ENCODE results near the gene COPG2.
"Not testable (repeated sequence)": the region's sequence is repeated elsewhere in the genome, so short reads cannot be mapped to it uniquely, and the experiment has no call there.

The COPG2 gene

DNA sequence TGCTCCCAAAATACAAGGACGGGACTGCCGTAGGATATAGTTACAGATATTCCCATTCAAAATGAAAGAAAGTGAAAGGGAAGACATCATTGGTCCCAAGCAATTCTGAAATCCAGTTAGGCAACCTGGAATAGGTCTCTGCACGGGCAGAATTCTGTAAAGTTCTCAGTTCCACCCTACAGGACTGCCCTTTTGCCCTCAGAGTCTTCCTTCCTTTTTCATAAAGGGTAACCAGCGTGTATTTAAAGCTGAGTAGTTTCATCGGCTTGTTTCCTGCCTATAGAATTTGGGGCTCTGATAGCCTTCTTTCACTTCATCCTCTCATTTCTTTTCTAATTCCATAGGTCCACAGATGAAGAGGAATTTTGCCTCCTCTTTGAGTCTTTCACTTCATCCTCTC lies 20.0 kb downstream of the COPG2 start:
- no peak for DNase-seq

DNA sequence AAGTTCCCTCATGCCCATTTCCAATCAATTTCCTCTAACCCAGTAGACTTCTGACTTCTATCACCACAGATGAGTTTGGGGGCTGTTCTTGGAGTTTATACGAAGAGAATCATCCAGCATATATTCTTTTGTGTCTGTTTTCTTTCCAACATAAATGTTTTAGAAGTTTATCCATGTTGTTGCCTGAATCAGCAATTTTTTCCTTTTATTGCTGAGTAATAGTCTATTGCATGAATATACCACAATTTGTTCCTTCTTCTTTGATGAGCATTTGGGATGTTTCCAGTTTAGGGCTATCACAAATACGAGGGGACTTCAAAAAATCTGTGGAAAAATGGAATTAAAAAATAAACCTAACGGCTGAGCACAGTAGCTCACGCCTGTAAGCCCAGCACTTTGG lies 26.2 kb downstream of the COPG2 start:
- DNase-seq, result no peak

DNA sequence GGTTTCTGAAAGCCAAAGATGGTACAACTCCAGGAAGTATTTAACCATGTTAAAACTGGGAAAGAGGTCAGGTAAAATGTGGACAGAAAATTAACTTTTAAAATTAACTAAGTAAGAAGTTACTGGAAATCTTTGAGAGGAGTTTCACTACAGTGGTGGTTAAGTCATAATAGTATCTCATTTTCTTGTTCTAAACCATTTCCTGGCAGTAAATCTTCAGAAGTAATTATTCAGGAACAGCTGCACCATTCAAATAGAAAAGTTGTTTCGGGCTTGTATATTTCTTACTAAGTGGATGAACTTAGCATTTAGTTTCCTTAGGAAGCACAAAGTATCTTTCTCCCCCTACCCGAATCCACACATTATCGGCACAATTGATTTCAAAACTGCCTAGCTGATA lies 27.1 kb downstream of the COPG2 start:
- DNase-seq, result no peak

DNA sequence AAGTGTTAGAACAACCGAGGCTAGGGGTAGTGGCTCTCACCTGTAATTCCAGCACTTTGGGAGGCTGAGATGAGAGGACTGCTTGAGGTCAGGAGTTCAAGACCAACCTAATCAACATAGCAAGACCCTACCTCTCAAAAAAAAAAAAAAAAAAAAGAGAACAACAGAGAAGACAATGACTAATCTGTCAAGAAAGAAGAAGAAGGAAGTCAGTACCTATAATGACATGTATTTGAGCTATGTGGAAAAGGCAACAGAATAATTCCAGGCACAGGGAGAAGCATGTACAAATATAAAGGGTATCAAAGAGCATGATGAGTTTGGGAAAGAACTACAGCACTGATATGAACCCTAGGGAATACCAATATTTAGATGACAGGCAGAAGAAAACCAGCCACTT lies 27.5 kb downstream of the COPG2 start:
- DNase-seq, result no peak

DNA sequence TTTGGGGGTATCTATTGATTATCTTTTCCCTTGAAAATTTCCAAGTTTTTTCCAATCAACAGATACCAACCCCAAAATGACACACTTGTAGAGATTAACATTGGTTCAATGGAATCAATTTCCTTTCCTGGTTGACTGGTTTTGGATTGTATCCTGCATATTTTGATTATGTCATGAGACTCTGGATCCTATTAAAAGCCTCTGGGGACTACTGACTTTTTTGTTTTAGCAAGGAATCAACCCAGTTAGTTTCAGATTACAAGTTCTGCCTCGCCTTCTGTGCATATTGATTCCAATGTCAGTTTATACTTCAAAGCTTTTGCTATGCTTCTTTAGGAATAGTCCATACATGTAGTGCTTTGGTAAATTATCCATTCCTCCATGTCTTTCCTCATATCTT lies 29.2 kb downstream of the COPG2 start:
- DNase-seq, result no peak

DNA sequence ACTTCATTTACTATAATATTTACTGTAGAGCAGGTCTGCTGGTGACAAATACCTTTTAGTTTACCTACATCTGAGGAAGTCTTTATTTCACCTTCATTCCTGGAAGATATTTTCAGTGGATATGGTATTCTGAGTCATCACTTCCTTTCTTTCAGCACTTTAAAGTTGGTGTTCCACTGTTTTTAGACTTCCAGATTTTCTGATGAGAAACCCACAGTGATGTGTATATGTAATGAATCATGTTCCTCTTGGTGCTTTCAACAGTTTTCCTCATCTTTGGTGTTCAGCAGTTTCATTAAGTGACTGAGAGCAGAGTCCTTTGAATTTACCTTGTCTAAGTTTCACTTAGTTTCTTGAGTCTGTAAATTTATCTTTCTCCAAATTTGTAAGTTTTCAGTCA lies 36.4 kb downstream of the COPG2 start:
- DNase-seq, result no peak

DNA sequence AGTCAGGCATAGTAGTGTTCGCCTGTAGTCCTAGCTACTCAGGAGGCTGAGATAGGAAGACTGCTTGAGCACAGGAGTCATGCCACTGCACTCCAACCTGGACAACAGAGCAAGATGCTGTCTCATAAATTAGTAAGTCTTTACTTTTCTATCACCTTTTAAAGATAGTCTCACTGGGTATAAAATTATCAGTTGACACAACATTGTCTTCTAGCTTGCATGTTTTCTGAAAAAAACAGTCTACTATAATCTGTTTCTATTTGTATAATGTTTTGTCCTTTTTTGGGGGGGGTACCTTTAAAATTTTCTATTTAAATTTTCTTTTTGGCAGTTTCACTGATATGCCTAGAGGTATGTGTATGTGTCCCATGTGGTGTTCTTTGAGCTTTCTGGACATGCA lies 39.6 kb downstream of the COPG2 start:
- no peak for DNase-seq

DNA sequence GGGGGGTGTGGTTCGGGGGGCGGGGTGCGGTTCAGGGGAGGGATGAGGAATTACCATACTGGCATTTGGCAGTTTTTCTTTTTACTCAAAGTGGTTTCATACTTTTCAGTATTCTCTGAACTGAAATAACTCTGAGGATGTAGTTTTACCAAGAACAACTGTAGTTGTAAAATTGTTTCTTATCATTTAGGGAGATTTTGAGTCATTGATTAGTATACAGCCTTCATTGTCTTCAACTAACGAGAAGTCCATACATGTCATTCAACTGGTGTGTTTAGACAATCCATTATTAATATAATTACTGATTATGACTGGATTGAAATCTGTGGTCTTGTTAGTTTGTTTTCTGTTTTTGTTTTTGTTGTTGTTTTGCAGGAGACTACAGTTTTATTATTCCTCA lies 40.8 kb downstream of the COPG2 start:
- no peak for DNase-seq

DNA sequence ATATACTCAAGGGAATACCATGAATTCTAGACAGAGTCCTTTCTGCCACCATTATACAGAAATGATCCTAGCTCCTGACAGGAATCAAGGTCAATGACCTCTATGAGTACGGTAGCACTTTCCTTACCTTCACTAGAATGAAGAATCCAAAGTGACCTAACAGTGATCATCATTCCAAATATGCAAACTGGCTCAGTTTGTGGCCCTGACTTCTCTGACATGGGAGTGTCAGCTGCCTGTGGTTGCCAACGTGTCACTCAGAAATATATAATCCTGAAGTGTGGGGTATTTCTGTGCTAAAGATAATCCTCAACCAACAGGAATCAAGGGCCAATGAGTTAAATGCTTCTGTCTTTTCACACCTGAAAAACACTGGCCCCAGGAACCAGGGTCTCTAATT lies 45.7 kb downstream of the COPG2 start:
- no peak for DNase-seq

DNA sequence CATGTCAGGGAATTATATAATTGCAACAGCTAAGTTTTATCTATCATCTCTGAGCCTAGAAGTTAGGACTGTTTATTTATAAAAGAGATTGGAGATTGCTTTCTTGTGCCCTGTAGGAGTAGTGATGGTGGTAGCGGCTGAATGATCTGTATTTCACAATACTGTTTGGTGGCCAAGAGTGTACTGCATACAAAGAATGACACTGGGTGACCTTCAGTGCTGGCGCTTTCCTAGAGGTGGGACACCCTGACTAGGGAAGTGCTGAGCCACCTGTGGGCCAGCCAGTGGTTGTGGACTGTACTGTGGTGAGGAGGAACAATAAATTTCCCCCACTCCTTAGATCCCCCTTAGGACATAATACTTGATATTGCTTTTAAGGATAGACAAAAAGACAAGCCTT lies 53.0 kb downstream of the COPG2 start:
- no peak for DNase-seq

DNA sequence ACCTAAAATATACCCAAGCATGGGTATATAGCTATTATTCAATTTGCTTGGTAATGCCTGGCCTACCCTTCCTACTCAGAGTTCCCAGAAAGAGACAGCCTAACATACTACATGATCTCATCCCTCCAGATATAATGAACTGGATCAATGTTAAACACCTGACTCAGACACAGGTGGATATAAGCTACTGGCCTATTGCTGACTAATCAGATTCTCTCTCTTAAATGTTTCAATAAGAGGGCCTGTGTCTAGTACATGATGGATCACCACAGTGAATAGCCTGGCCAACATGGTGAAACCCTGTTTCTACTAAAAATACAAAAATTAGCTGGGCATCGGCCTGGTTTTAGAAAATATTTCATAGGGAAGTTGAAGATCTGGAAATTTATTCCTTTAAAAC lies 54.1 kb downstream of the COPG2 start:
- DNase-seq, result no peak

DNA sequence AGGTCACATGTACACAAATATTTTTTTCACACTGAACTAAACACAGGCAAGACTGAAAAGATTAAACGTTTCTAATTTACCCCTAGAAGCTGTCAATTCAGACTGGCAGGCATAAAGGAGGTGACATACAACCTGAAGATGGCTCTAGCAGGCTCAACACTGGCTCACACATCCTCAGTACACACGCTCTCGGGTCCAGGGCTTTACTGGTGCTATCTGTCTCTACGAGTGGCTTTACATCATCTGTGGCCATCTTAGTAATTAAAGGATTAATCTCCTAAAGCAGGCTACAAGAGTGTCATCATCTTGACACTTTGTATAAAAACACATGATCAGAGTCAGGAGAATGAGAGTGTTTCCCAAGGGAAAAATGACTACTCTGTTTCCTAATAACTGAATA lies 57.3 kb downstream of the COPG2 start:
- DNase-seq, result no peak

DNA sequence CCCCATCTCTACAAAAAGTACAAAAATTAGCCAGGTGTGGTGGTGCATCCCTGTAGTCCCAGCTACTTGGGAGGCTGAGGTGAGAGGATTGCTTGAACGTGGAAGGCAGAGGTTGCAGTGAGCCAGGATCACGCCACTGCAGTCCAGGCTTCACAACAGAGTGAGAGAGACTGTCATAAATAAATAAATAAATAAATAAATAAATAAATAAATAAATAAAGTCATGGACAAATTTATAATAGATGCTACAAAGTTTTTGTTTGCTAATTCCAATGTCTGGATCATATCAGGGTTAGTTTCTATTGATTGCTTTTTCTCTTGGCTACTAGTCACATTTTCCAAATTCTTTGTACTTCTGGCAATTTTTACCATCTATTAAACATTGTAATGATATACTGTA lies 61.5 kb downstream of the COPG2 start:
- DNase-seq, result not testable (repeated sequence)

DNA sequence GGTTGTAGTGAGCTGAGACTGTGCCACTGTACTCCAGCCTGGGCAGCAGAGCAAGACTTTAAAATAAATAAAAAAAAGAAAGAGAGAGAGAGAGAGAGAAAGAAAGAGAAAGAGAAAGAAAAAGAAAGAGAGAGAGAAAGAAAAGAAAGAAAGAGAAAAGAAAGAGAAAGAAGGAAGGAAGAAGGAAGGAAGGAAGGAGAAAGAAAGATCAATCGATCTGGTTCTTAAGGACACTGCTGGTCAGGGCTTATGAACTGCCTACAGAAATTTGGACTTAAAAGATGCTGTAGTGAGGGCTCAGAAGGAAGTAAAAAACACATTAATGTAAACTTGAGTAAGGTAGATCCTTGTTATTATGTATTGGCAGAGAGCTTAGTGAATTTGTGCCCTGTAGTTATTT lies 62.4 kb downstream of the COPG2 start:
- no peak for DNase-seq

DNA sequence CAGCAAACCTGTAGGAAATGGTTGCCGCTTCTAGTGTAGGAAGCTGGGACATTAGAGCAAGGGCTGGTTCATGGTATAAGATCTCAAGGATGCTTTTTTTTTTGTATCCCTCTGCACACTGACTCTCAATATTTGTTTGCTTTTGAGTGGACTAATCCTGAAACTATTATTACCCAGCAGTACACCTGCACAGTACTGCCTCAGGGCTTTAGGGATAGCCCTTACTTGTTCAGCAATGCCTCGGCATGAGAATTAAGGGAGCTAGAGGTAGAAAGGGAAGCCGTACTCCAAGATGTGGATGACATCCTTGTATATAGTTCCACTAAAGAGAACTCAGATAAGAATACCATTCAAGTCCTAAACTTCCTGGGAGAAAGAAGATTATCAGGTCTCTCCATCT lies 70.5 kb downstream of the COPG2 start:
- no peak for DNase-seq

DNA sequence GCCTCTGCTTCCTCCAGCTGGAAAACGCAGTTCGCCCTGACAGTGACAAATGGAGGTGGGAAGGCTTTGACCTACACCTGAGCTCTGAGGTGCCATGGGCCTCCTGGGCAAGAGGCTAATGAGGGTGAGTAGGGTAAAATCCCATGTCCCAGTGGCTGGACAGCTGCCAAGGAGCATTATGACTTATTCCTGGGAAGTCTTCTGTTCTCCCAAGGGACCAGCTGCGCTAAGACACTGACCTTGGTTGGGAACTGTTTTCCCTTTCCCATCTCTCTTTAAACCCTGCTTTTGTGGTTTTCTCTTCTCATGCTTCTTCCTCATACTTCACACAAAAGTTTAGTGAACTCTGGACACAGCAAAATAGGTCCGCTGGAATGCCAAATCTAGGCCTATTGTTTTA lies 72.6 kb downstream of the COPG2 start:
- no peak for DNase-seq

DNA sequence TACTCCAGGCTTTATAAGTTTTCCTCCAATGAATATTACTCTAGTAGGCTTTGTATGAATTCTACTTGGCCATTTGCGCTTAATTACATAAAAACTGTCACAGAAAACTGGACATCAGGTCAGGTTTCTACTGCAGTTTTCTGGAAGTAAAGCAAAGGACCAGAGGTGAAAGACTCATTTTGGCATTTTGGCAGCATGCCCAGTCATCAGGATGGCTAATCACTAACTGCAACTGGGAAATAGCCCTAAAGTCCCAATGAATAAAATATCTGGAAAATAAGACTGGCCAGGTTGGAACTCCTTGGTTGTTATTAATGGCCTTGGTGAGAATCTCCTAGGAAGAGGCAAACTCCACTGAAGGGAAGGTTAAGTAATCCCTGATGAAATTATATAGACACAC lies 75.5 kb downstream of the COPG2 start:
- DNase-seq, result no peak

DNA sequence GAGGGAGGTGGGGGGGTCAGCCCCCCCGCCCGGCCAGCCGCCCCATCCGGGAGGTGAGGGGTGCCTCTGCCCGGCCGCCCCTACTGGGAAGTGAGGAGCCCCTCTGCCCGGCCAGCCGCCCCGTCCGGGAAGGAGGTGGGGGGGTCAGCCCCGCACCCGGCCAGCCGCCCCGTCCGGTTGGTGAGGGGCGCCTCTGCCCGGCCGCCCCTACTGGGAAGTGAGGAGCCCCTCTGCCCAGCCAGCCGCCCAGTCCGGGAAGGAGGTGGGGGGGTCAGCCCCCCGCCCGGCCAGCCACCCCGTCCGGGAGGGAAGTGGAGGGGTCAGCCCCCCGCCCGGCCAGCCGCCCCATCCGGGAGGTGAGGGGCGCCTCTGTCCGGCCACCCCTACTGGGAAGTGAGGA lies 77.1 kb downstream of the COPG2 start:
- not testable (repeated sequence) for DNase-seq

DNA sequence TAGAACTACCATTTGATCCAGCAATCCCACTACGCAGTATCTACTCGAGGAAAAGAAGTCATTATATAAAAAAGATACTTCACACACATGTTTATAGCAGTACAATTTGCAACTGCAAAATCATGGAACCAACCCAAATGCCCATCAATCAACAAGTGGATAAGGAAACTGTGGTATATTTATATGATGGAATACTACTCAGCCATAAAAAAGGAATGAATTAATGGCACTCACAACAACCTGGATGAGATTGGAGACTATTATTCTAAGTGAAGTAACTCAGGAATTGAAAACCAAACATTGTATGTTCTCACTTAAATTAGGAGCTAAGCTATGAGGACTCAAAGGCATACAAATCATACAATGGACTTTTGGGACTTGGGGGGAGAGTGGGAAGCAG lies 82.6 kb downstream of the COPG2 start:
- not testable (repeated sequence) for DNase-seq

DNA sequence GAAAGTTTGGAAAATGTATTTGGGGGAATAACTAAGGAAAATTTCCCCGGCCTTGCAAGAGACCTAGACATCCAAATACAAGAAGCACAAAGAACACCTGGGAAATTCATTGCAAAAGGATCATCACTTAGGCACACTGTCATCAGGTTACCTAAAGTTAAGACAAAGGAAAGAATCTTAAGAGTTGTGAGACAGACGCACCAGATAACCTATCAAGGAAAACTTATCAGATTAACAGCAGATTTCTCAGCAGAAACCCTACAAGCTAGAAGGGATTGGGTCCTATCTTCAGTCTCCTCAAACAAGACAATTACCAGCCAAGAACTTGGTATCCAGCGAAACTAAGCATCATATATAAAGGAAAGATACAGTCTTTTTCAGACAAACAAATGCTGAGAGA lies 93.4 kb downstream of the COPG2 start:
- DNase-seq, result not testable (repeated sequence)

DNA sequence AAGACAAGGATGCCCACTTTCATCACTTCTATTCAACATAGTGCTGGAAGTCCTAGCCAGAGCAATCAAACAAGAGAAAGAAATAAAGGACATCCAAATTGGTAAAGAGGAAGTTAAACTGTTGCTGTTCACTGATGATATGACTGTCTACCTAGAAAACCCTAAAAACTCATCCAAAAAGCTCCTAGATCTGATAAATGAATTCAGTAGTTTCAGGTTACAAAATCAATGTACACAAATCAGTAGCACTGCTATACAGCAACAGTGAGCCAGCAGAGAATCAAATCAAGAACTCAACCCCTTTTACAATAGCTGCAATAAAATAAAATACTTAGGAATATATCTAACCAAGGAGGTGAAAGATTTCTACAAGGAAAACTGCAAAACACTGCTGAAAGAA lies 98.4 kb downstream of the COPG2 start:
- not testable (repeated sequence) for DNase-seq

DNA sequence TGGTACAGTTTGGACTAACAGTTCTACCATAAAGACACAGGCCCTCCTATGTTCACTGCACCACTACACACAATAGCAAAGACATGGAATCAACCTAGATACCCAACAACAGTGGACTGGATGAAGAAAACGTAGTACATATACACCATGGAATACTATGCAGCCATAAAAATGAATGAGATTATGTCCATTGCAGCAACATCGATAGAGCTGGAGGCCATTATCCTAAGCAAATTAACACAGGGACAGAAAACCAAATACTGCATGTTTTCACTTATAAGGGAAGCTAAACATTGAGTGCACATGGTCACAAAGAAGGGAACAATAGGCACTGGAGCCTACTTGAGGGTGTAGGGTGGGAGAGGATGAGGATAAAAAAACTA lies 101.7 kb downstream of the COPG2 start:
- DNase-seq, result no peak

DNA sequence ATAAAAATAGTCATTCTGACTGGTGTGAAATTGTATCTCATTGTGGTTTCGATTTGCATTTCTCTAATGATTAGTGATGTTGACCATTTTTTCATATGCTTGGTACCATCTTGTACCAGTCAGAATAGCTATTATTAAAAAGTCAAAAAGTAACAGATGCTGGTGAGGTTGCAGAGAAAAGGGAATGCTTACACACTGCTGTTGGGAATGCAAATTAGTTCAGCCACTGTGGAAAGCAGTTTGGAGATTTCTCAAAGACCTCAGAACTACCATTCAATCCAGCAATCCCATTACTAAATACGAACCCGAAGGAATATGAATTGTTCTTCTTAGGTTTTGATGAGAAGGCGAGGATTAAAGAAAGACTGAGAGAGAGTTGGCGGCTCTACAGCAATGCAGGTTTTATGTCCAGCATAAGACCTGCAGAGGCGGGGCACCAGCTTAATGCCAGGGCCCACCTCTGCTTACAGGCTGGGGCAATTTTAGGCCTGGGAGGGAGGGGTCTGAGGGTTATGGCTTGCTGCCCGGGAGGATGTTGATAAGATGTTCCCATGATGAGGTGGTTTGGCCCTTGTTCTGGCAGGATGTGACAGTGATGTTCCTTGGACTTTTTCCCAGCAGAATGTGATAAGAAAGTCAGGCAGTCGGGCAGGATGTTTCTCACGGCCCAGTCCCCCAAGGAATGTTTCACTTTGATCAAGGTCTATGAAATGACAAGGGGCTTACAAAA lies 102.2 kb downstream of the COPG2 start:
- no peak for DNase-seq

DNA sequence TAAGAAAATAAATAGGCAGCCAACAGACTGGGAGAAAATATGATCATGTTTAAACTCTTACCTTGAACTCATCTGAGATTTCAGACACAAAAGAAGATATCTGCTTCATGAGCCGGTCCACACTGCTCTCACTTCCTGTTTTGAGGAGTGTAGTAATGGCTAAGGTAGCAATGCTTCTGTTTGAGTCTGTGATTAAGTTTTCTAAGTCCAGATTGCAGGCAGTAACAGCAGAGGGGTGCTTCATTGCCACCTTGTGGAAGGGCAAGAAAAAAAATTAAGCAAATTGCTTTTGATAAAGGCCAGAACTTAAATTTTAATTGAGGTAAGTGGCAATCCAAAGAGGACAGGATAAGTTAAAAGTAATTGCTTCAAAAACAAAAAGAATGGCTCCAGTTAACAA lies 107.6 kb downstream of the COPG2 start:
- no peak for DNase-seq

DNA sequence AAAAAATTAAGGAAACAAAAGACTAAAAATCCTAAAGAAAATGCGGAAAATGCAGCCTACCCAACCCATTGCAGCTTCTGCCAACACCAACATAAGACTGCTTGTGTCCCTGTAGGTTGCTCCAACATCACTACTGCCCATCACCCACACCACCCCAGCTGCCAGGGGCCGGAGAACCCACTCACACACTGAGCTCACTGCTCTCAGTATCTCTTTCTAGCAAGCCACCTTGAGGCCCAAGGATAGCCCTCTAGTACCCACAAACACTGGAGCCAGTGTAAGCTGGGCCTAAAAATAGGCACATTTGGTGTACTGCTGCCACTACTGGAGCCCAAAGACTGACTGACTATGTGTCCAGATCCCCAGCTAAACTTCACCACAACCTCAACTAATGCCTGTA lies 109.4 kb downstream of the COPG2 start:
- no peak for DNase-seq

DNA sequence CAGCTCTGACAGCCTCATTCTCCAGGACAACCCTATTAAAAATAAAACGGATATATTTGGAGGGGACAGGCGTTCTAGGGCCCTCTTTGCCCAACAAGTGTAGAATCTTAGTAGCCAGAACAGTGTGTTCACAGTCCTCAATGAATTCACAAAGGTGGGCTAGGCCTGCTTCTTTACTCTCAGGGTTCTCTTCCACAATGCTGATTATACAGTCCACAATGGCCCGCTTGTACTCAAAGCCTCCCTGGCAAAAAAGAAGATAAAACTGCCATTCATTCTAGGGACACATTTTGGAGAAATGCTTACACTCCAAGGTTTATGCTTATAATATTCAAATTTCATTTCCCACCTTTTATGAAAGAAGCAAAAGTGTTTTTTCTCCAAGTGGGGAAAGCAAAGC lies 114.1 kb downstream of the COPG2 start:
- no peak for DNase-seq
